ENCODE data around the gene PIAS4.

PIAS4 gene

DNA sequence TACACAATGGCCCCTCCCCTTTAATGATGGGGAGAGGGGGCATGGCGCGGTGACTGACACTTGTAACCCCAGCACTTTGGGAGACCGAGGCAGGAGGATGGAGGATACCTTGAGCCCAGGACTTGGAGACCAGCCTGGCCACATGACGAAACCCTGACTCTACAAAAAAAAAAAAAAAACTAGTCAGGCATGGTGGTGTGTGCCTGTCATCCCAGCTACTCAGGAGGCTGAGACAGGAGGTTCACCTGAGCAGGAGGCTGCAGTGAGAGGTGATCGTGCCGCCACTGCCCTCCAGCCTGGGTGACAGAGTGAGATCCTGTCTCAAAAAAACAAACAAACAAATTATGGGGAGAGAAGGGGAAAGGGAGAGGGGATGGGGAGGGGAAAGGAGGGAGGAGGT, 72.9 kb downstream of the PIAS4 start:
- no peak for DNase-seq

DNA sequence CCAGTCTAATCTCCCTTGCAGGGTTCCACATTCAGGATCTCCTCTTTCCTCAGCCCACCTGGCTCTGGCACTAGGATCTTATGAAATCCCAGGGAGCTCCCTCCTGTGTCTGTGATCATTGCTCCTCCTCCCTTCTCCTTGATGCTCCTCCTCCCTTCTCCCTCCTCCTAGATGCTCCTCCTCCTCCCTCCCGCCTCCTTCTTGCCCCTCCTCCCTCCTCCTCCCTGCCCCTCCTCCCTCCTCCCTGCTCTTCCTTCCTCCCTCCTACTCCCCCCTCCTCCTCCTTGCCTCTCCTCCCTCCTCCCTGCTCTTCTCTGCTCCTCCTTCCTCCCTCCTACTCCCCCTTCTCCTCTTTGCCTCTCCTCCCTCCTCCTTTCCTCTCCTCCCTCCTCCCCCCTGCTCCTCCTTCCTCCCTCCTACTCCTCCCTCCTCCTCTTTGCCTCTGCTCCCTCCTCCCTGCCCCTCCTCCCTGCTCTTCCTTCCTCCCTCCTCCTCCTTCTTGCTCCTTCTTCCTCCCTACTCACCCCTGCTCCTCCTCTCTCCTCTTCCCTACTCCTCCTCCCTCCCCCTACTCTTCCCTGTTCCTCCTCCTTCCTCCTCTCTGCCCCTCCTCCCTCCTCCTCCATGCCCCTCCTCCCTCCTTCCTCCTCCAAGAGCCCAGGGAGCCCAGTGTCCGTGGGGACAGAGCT, 74.0 kb downstream of the PIAS4 start:
- no peak for DNase-seq

- DNase-seq = no peak
Observed at GRCh38 chr19:4082172-4082571, 74.6 kb downstream of the PIAS4 start.

- peak in 2 of 5 experiments; percentile 45 to 50 for DNase-seq
Observed at GRCh38 chr19:4083677-4084546, 76.4 kb downstream of the PIAS4 start.

DNA sequence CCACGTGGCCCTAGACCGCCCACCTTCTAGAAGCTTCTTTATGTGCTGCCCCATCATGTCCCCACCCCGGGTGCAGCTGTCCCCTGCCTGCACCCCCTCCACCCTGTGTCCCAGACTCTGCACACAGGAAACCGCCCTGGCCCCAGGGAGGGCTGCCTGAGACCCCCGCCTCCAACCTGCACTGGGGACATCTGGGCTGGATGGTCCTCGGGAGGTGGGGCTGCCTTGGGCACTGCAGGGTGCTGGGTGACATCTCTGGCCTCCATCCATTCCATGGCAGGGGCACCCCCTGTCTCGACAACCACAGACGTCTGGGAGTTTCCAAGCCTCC, 77.0 kb downstream of the PIAS4 start:
- DNase-seq = no peak

- no peak for DNase-seq
Observed at GRCh38 chr19:4086411-4086867, 78.9 kb downstream of the PIAS4 start.

- no peak for DNase-seq
Observed at GRCh38 chr19:4087787-4088679, 80.5 kb downstream of the PIAS4 start.

- DNase-seq = peak in 3 of 5 experiments; percentile 49 to 94 (median 85)
Observed at GRCh38 chr19:4088975-4089374, 81.4 kb downstream of the PIAS4 start.

Data from T-helper 2 cell (primary cell).